Measurements from ENCODE around the gene SLCO1B3.

DNA sequence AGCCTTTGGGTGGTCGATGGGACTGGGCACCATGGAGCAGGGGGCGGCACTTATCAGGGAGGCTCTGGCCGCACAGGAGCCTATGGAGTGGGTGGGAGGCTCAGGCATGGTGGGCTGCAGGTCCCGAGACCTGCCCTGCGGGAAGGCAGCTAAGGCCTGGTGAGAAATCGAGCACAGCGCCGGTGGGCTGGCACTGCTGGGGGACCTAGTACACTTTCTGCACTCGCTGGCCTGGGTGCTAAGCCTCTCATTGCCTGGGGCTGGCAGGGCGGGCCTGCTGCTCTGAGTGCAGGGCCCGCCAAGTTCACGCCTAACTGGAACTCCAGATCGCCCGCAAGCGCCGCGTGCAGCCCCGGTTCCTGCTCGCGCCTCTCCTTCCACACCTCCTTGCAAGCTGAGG, 33.1 kb upstream of the SLCO1B3 start:
- no peak for TF ChIP-seq RXRA (IDR thresholded peaks at IDR 0.05)
- no peak for TF ChIP-seq TAF1 (conservative IDR thresholded peaks at IDR 0.05)
- no peak for TF ChIP-seq GABPA (IDR thresholded peaks at IDR 0.05 in 1 of 2, conservative IDR thresholded peaks at IDR 0.05 in 1 of 2)
- TF ChIP-seq CTCF (IDR thresholded peaks at IDR 0.05; ENCODE audit: low read depth, low read length, missing input control), result no peak
- TF ChIP-seq MAX (IDR thresholded peaks at IDR 0.05), result no peak
- TF ChIP-seq ATF3 (IDR thresholded peaks at IDR 0.05), result no peak
- TF ChIP-seq REST (IDR thresholded peaks at IDR 0.05), result no peak
- TF ChIP-seq RAD21 (IDR thresholded peaks at IDR 0.05), result no peak
